GM06990 (cell line): Measurements from ENCODE around the gene ACKR3.

ENCODE experiments used
- DNase-seq: peaks from one replicate; pipeline ENCODE4 v3.0.0-alpha.2; 2011; ENCODE audit not compliant: insufficient read length; ENCODE audit errors: extremely low read depth
- H3K27me3 ChIP-seq: replicated peaks from 2 replicates; pipeline ENCODE4 v1.6.0; 2011; ENCODE audit warnings: low read length; ENCODE audit not compliant: control insufficient read depth, insufficient read depth
- H3K36me3 ChIP-seq: 2 replicates; pipeline ENCODE4 v1.5.1; 2011; ENCODE audit warnings: low read length; ENCODE audit not compliant: control insufficient read depth, insufficient read depth
- H3K4me3 ChIP-seq: replicated peaks from 2 replicates; pipeline ENCODE4 v1.5.1; 2011; ENCODE audit warnings: low read depth, mild to moderate bottlenecking, control low read depth, low read length
- CTCF ChIP-seq: IDR thresholded peaks from 2 replicates; pipeline ENCODE4 v1.5.1; 2011; ENCODE audit warnings: low read length, control low read depth, mild to moderate bottlenecking, inconsistent platforms; ENCODE audit not compliant: insufficient read depth, poor library complexity, severe bottlenecking

Gene ACKR3

DNA sequence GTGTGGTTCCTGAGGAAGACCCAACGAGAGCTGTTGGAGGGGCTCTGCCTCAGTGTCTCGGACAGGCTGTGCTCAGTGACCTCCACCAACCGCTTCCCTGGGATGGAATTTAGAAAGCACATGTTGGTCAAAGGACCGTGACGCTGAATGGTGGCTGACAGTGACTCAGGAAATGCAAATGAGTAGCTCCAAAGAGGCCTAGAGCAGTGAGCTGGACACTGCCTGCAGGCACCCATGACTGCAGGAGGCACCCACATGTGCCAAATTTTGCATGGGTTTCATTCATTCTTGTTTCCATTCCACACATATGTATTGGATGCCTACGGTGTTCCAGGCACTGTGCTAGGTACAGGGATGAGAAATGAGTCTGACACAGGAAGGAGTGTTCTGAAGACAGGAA lies 46.4 kb downstream of the ACKR3 start:
- no peak overlapping the region for H3K4me3 ChIP-seq
- 0 out of 2 replicates have a peak, but pooled peaks cover 1% of the 10 kb centered on the region for H3K27me3 ChIP-seq
- no peaks in the 10 kb centered on the region for H3K36me3 ChIP-seq
- DNase-seq, result no peak
- TF ChIP-seq CTCF, result no peak

DNA sequence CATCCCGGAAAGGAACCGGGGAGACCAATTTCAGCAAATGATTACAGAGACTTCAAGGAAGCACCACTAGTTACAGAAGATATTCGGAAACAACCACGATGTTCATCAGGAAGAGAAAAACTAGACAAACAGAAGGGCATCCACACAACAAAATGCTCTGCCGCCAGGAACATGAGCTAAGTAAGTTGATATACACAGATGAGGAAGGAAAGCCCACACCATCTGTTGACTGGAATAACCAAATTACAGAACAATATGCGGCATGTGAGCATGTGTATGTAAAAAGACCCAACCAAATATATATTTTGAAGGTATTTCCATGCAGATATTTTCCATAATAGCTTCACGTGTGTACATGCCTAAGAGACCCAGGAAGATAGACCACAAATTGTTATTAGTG lies 47.0 kb downstream of the ACKR3 start:
- Histone ChIP-seq H3K27me3 (peaks cover 1% of the 10 kb centered on the region; the same call in 1 of the 2 replicates), H3K4me3 (no peak overlapping the region), H3K36me3 (no peaks in the 10 kb centered on the region)
- DNase-seq, result no peak
- TF ChIP-seq CTCF, result no peak

DNA sequence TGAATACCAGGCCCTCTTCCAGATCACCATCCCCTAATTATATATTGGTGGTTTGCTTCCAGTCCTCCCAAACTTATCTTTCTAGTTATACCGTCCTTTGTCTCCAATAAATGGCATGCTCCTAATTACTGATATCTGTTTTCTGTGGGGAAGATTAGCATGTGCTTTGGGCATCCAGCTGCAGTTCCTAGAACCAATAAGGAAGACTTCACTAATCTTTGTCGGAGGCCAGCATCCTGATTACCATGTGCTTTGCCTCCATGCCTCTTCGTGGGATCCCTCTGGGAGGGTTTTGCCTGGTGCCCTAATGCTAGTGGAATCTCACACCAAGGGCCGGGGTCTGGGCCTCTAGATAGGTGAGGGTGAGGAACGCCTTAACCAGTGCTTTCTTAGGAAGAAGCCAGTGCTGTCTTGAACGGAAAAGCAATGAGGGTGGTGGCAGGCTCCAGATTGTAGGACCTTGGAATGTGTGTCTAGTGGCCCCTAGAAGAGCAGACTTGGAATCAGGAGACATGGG lies 47.7 kb downstream of the ACKR3 start:
- H3K36me3 ChIP-seq, result no peaks in the 10 kb centered on the region
- no peak overlapping the region for H3K4me3 ChIP-seq
- no peak for DNase-seq
- TF ChIP-seq CTCF, result no peak
- H3K27me3 ChIP-seq, result peaks cover 1% of the 10 kb centered on the region; the same call in 1 of the 2 replicates

DNA sequence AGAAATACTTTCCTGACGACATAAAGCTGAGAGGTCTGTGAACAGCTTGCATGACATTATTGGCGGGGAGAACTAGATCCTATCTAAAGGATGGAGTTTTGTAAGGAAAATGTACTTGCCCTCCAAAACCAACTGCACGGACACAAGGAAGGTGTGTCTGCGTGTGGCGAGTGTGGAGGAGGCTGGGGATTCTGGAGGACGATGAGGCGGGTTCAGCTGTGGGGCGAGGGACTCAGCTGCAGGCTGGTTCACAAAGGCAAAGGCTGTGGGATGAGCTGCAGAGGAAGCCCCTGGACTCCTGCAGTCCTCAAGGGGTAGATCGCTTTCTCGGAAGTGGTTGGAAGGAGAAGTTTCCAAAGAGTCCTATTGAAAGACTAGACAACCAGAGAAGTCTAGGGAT lies 48.2 kb downstream of the ACKR3 start:
- DNase-seq, result no peak
- H3K4me3 ChIP-seq, result no peak overlapping the region
- no peak for TF ChIP-seq CTCF
- H3K36me3 ChIP-seq, result no peaks in the 10 kb centered on the region
- H3K27me3 ChIP-seq, result peaks cover 1% of the 10 kb centered on the region; the same call in 1 of the 2 replicates

- Histone ChIP-seq H3K4me3 (no peak overlapping the region), H3K27me3 (peaks cover 1% of the 10 kb centered on the region; the same call in 1 of the 2 replicates), H3K36me3 (no peaks in the 10 kb centered on the region)
- no peak for TF ChIP-seq CTCF
- no peak for DNase-seq
Measured at GRCh38 chr2:236618370-236618769, 48.7 kb downstream of the ACKR3 start.
